ENCODE data around the gene RIMKLB.

Gene RIMKLB

DNA sequence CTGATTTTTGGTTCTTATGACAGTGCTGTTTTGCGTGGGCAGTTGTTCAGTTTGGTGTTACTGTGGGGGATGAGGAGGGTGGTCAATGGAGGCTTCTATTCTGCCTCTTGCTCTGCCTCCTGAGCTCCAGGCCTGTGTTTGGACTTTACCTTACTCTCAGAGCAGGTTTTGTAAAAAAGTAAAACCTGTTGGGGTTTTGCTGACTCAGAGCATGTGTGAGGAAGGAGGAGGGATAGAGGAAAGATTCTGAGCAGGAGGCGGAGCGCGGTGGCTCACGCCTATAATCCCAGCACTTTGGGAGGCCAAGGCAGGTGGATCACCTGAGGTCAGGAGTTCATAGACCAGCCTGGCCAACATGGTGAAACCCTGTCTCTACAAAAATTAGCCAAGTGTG lies 131.3 kb downstream of the RIMKLB start (continued):
- TF ChIP-seq, protein P1, sequence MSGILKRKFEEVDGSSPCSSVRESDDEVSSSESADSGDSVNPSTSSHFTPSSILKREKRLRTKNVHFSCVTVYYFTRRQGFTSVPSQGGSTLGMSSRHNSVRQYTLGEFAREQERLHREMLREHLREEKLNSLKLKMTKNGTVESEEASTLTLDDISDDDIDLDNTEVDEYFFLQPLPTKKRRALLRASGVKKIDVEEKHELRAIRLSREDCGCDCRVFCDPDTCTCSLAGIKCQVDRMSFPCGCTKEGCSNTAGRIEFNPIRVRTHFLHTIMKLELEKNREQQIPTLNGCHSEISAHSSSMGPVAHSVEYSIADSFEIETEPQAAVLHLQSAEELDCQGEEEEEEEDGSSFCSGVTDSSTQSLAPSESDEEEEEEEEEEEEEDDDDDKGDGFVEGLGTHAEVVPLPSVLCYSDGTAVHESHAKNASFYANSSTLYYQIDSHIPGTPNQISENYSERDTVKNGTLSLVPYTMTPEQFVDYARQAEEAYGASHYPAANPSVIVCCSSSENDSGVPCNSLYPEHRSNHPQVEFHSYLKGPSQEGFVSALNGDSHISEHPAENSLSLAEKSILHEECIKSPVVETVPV (CRISPR knock-in tag; IDR thresholded peaks at IDR 0.05) = no peak
- no peak for TF ChIP-seq ZNF8 (CRISPR knock-in tag; IDR thresholded peaks at IDR 0.05)
- TF ChIP-seq, protein P2, sequence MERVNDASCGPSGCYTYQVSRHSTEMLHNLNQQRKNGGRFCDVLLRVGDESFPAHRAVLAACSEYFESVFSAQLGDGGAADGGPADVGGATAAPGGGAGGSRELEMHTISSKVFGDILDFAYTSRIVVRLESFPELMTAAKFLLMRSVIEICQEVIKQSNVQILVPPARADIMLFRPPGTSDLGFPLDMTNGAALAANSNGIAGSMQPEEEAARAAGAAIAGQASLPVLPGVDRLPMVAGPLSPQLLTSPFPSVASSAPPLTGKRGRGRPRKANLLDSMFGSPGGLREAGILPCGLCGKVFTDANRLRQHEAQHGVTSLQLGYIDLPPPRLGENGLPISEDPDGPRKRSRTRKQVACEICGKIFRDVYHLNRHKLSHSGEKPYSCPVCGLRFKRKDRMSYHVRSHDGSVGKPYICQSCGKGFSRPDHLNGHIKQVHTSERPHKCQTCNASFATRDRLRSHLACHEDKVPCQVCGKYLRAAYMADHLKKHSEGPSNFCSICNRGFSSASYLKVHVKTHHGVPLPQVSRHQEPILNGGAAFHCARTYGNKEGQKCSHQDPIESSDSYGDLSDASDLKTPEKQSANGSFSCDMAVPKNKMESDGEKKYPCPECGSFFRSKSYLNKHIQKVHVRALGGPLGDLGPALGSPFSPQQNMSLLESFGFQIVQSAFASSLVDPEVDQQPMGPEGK (CRISPR knock-in tag; IDR thresholded peaks at IDR 0.05; ENCODE audit: borderline replicate concordance) = no peak
- no peak for TF ChIP-seq ZC3H10 (CRISPR knock-in tag; IDR thresholded peaks at IDR 0.05)
- TF ChIP-seq BACH2 (CRISPR knock-in tag; IDR thresholded peaks at IDR 0.05; ENCODE audit: borderline replicate concordance) = no peak
- no peak for TF ChIP-seq ZFP3 (CRISPR knock-in tag; IDR thresholded peaks at IDR 0.05)
- no peak for TF ChIP-seq ZNF565 (CRISPR knock-in tag; conservative IDR thresholded peaks at IDR 0.05; ENCODE audit: low read depth)

DNA sequence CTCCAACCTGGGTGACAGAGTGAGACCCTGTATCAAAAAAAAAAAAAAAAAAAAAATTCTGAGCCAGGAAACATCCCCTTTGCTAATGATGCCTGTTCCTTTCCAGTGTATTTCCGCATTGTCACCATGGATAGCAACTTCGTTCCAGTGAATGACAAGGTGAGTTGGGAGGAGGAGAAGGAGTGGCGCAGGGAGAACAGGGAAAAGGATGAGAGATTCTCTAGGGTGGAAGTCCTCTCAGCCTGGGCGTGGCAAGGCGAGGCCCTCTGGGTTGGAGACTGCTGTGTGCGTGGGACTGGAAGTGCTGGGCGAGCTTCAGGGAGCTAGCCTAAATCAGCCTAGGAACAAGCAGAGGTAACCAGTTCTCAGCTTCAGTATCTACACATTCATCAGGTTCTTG lies 131.8 kb downstream of the RIMKLB start:
- TF ChIP-seq ESRRG (CRISPR knock-in tag; IDR thresholded peaks at IDR 0.05) (no peak), RARB (CRISPR knock-in tag; IDR thresholded peaks at IDR 0.05) (no peak), ZNF70 (CRISPR knock-in tag; IDR thresholded peaks at IDR 0.05) (no peak), BACH2 (CRISPR knock-in tag; IDR thresholded peaks at IDR 0.05; ENCODE audit: borderline replicate concordance) (no peak), ZFP3 (CRISPR knock-in tag; IDR thresholded peaks at IDR 0.05) (no peak), PPARA (CRISPR knock-in tag; IDR thresholded peaks at IDR 0.05; ENCODE audit: borderline replicate concordance) (no peak), ZFP30 (CRISPR knock-in tag; IDR thresholded peaks at IDR 0.05) (no peak), TCF4 (CRISPR knock-in tag; IDR thresholded peaks at IDR 0.05; ENCODE audit: borderline replicate concordance) (no peak), ZNF8 (CRISPR knock-in tag; IDR thresholded peaks at IDR 0.05) (no peak), TOX (CRISPR knock-in tag; IDR thresholded peaks at IDR 0.05; ENCODE audit: borderline replicate concordance) (no peak), ZNF565 (CRISPR knock-in tag; conservative IDR thresholded peaks at IDR 0.05; ENCODE audit: low read depth) (no peak), ISL1 (CRISPR knock-in tag; IDR thresholded peaks at IDR 0.05) (no peak), CSDC2 (CRISPR knock-in tag; IDR thresholded peaks at IDR 0.05) (no peak), GLIS3 (CRISPR knock-in tag; IDR thresholded peaks at IDR 0.05) (no peak), ZC3H10 (CRISPR knock-in tag; IDR thresholded peaks at IDR 0.05) (no peak)
- TF ChIP-seq, protein P3, sequence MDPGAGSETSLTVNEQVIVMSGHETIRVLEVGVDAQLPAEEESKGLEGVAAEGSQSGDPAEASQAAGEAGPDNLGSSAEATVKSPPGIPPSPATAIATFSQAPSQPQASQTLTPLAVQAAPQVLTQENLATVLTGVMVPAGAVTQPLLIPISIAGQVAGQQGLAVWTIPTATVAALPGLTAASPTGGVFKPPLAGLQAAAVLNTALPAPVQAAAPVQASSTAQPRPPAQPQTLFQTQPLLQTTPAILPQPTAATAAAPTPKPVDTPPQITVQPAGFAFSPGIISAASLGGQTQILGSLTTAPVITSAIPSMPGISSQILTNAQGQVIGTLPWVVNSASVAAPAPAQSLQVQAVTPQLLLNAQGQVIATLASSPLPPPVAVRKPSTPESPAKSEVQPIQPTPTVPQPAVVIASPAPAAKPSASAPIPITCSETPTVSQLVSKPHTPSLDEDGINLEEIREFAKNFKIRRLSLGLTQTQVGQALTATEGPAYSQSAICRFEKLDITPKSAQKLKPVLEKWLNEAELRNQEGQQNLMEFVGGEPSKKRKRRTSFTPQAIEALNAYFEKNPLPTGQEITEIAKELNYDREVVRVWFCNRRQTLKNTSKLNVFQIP (CRISPR knock-in tag; IDR thresholded peaks at IDR 0.05; ENCODE audit: borderline replicate concordance, low read depth) = no peak
- TF ChIP-seq, protein P4, sequence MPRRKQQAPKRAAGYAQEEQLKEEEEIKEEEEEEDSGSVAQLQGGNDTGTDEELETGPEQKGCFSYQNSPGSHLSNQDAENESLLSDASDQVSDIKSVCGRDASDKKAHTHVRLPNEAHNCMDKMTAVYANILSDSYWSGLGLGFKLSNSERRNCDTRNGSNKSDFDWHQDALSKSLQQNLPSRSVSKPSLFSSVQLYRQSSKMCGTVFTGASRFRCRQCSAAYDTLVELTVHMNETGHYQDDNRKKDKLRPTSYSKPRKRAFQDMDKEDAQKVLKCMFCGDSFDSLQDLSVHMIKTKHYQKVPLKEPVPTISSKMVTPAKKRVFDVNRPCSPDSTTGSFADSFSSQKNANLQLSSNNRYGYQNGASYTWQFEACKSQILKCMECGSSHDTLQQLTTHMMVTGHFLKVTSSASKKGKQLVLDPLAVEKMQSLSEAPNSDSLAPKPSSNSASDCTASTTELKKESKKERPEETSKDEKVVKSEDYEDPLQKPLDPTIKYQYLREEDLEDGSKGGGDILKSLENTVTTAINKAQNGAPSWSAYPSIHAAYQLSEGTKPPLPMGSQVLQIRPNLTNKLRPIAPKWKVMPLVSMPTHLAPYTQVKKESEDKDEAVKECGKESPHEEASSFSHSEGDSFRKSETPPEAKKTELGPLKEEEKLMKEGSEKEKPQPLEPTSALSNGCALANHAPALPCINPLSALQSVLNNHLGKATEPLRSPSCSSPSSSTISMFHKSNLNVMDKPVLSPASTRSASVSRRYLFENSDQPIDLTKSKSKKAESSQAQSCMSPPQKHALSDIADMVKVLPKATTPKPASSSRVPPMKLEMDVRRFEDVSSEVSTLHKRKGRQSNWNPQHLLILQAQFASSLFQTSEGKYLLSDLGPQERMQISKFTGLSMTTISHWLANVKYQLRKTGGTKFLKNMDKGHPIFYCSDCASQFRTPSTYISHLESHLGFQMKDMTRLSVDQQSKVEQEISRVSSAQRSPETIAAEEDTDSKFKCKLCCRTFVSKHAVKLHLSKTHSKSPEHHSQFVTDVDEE (CRISPR knock-in tag; IDR thresholded peaks at IDR 0.05) = no peak
- TF ChIP-seq, protein P5, sequence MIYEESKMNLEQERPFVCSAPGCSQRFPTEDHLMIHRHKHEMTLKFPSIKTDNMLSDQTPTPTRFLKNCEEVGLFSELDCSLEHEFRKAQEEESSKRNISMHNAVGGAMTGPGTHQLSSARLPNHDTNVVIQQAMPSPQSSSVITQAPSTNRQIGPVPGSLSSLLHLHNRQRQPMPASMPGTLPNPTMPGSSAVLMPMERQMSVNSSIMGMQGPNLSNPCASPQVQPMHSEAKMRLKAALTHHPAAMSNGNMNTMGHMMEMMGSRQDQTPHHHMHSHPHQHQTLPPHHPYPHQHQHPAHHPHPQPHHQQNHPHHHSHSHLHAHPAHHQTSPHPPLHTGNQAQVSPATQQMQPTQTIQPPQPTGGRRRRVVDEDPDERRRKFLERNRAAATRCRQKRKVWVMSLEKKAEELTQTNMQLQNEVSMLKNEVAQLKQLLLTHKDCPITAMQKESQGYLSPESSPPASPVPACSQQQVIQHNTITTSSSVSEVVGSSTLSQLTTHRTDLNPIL (CRISPR knock-in tag; IDR thresholded peaks at IDR 0.05; ENCODE audit: low read depth) = no peak
- TF ChIP-seq, protein P2 (CRISPR knock-in tag; IDR thresholded peaks at IDR 0.05; ENCODE audit: borderline replicate concordance) = no peak
- TF ChIP-seq, protein P1 (CRISPR knock-in tag; IDR thresholded peaks at IDR 0.05) = no peak
- ATAC-seq = no peak
